ENCODE results near the gene CCDC27. TPM values are rescaled to one million over a fixed set of nuclear protein-coding genes. Genes with fewer than 3 reads are reported as not detected.
"Not testable (repeated sequence)": the region's sequence is repeated elsewhere in the genome, so short reads cannot be mapped to it uniquely, and the experiment has no call there.

Gene CCDC27
- total and polyA plus RNA-seq, 4 experiments from 2014 or later = not detected

DNA sequence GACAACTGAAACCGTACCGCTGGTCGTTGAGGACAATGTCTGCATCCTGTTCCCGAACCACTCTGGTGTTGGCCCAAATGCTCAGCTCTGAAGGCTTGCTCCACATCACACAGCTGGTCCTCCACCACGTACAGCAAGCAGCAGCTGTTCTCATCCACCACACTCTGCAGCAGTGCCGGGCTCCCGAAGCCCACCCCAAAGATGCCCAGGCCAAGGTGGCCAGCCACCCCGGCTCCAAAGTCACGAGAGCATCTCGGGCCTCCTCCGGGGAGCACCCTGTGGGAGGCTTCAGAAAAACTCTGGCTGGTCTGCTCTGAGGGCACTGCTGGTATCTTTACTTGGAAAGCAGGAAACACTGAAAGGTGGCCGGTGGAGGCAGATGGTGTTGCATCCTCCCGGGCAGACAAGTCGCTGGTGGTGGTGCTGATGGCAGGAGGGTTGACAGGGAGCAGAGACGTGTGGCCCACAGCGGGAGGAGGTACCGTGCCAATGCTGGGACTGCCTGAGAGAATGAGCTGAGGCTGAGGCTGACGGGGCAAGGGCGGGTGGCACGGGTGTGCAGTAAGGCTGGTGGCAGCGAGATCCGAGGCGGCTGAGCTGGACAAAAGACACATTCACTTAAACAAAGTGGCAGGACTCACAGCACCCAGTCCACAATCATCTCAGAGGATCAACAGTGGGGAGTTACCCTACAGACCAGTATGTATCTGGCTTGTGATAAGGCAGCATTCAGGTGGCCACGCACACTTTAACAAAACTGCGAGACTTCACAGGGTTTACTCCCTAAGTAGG, 6.5 kb upstream of the CCDC27 start:
- intact Hi-C loops (cut with micrococcal nuclease) = no loop called here
- Histone ChIP-seq H3K4me1 (ENCODE audit: insufficient read depth, low read length) (peaks cover 17% of the 10 kb centered on the region), H3K4me3 (ENCODE audit: low read length in 2 of 2) (no peak overlapping the region), H3K27ac (ENCODE audit: low read depth, low read length) (no peak overlapping the region), H3K36me3 (ENCODE audit: insufficient read depth, low read length) (peaks cover 6% of the 10 kb centered on the region), H3K27me3 (ENCODE audit: insufficient read depth, low read length) (no peaks in the 10 kb centered on the region), H3K9me3 (ENCODE audit: control insufficient read depth in 1 of 2, low read length in 2 of 2) (no peaks in the 10 kb centered on the region)
- peak overlapping the region; percentile 12 to 91 (median 84) for H3K27ac Mint-ChIP-seq
- H3K27me3 Mint-ChIP-seq = no peaks in the 10 kb centered on the region
- H3K4me1 Mint-ChIP-seq = peaks cover 21 to 41% (median 33%) of the 10 kb centered on the region in 4 donors
- ChIA-PET CTCF (ENCODE audit: partially characterized antibody) (no interaction called here), POLR2A (ENCODE audit: partially characterized antibody) (no interaction called here)
- H3K36me3 Mint-ChIP-seq = peaks cover 12 to 27% of the 10 kb centered on the region in 2 donors
- no peaks in the 10 kb centered on the region for H3K9me3 Mint-ChIP-seq
- DNase-seq = peak in 1 of 5 donors; percentile 5
- peak overlapping the region; percentile 76 to 86 (median 80) for H3K4me3 Mint-ChIP-seq

DNA sequence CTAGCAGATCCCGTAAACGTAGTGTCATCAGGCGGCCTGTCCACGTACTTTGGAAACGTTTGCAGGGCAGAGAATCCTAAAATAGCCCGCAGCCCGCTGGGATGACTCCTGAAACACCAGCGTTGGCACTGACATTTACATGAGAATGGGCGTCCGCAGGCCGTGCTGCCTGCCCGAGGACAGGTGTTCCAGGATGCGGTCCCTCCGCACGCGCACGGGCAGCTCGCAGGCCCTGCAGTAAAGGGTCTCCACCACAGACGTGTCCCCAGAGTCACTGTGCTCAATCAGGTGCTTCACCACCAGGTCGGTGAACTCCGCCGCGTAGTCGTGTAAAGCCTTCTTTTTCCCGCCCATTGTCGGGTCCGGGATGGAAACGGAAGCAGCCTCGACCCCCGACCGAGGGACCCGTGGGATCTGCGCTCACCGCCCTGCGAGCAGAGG, 5.8 kb upstream of the CCDC27 start:
- POLR2A ChIA-PET (ENCODE audit: partially characterized antibody) = interaction anchor here (0.6 kb wide), 1 partner anchor 29 kb away, joined by 3 read pairs; no protein-coding TSS in a partner anchor

DNA sequence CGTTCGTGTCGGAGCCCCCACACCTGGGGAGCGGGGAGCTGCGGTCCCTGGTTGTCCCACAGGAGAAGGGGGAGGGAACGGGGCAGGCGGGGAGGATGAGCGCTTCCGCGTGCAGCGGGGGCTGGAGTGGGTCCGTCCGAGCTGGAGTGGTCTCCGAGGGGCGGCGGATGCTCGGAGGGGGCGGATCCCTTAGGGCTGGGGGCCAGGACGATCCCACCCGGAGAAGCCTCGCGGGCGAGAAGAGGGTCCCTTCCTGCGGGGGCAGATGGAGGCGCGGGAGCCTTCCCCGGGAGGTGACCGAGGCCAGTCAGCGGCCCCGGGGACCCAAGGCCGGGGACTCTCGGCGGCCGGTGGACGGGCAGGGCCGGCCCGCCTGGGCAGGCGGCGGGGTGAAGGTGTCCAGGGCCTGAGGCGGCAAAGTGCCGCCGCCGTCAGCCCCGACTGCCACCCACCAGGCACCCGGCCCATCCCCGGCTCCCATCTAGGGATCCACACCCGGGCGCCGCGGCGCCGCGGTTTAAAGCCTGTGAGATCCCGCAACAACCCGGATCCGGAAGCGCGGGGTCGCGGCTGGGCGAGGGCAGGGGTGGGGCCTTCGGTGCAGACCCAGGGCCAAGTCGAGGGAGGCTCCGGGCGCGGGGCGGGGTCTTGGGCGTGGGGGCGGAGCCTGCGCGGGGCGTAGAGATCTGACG, 5.3 kb upstream of the CCDC27 start:
- peaks cover 6% of the 10 kb centered on the region for H3K36me3 ChIP-seq (ENCODE audit: insufficient read depth, low read length)
- DNase-seq = peak; percentile 81 to 89 (median 83)
- no peaks in the 10 kb centered on the region for H3K27me3 ChIP-seq (ENCODE audit: insufficient read depth, low read length)
- Mint-ChIP-seq H3K27ac (peak overlapping the region in 6 of 7 donors; percentile 52 to 87 (median 78)), H3K4me1 (peaks cover 21 to 41% (median 32%) of the 10 kb centered on the region in 4 donors), H3K9me3 (no peaks in the 10 kb centered on the region), H3K27me3 (no peaks in the 10 kb centered on the region), H3K4me3 (peak overlapping the region; percentile 78 to 86 (median 80)), H3K36me3 (peaks cover 4 to 18% of the 10 kb centered on the region in 2 donors)
- H3K4me3 ChIP-seq (ENCODE audit: low read length in 2 of 2) = peak overlapping the region in 1 of 2 donors; percentile 57
- peaks cover 17% of the 10 kb centered on the region for H3K4me1 ChIP-seq (ENCODE audit: insufficient read depth, low read length)
- CTCF ChIA-PET (ENCODE audit: partially characterized antibody) = no interaction called here
- H3K27ac ChIP-seq (ENCODE audit: low read depth, low read length) = peak overlapping the region; percentile 36
- POLR2A ChIA-PET (ENCODE audit: partially characterized antibody) = interaction anchor here (0.6 kb wide), 2 partner anchors 20 to 29 kb away, joined by 3 read pairs; no protein-coding TSS in a partner anchor
- no peaks in the 10 kb centered on the region for H3K9me3 ChIP-seq (ENCODE audit: control insufficient read depth in 1 of 2, low read length in 2 of 2)
- intact Hi-C loops (cut with micrococcal nuclease) = loop anchor here (1.0 kb wide), 2 partner anchors 25 to 49 kb away; partner anchors contain the start of genes LRRC47 and SMIM1

More for the DNA sequence above, 5.8 kb upstream of the CCDC27 start:
- Mint-ChIP-seq H3K27ac (peak overlapping the region; percentile 70 to 87 (median 84)), H3K27me3 (no peaks in the 10 kb centered on the region), H3K4me3 (peak overlapping the region; percentile 76 to 86 (median 80)), H3K4me1 (peaks cover 21 to 41% (median 33%) of the 10 kb centered on the region in 4 donors), H3K36me3 (peaks cover 9 to 24% of the 10 kb centered on the region in 2 donors), H3K9me3 (no peaks in the 10 kb centered on the region)
- Histone ChIP-seq H3K27me3 (ENCODE audit: insufficient read depth, low read length) (no peaks in the 10 kb centered on the region), H3K9me3 (ENCODE audit: control insufficient read depth in 1 of 2, low read length in 2 of 2) (no peaks in the 10 kb centered on the region), H3K27ac (ENCODE audit: low read depth, low read length) (peak overlapping the region; percentile 36), H3K4me1 (ENCODE audit: insufficient read depth, low read length) (peaks cover 17% of the 10 kb centered on the region), H3K36me3 (ENCODE audit: insufficient read depth, low read length) (peaks cover 6% of the 10 kb centered on the region), H3K4me3 (ENCODE audit: low read length in 2 of 2) (peak overlapping the region in 1 of 2 donors; percentile 57)
- intact Hi-C loops (cut with micrococcal nuclease) = no loop called here
- DNase-seq = peak in 1 of 5 donors; percentile 8
- CTCF ChIA-PET (ENCODE audit: partially characterized antibody) = no interaction called here

DNA sequence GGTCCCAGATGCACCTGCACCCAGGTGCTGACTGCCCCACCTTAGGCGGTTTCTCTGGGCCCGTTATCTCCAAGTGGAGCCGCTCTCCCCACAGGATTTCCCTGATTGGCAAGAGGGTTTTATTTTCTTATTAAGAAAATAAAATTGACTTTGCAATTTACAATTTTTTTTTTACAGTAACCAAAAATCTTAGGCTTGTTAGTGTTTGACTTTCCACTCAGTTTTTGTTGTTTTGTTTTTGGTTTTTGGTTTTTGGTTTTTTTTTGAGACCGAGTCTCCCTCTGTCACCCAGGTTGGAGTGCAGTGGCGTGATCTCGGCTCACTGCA, 4.8 kb upstream of the CCDC27 start:
- Histone ChIP-seq H3K27me3 (ENCODE audit: insufficient read depth, low read length) (no peaks in the 10 kb centered on the region), H3K4me1 (ENCODE audit: insufficient read depth, low read length) (peaks cover 17% of the 10 kb centered on the region), H3K4me3 (ENCODE audit: low read length in 2 of 2) (peak overlapping the region in 1 of 2 donors; percentile 57), H3K27ac (ENCODE audit: low read depth, low read length) (peak overlapping the region; percentile 36), H3K9me3 (ENCODE audit: control insufficient read depth in 1 of 2, low read length in 2 of 2) (no peaks in the 10 kb centered on the region), H3K36me3 (ENCODE audit: insufficient read depth, low read length) (peaks cover 3% of the 10 kb centered on the region)
- DNase-seq = no peak
- H3K9me3 Mint-ChIP-seq = no peaks in the 10 kb centered on the region
- H3K27ac Mint-ChIP-seq = peak overlapping the region in 5 of 7 donors; percentile 52 to 85 (median 62)
- peak overlapping the region; percentile 65 to 79 (median 74) for H3K4me3 Mint-ChIP-seq
- ChIA-PET CTCF (ENCODE audit: partially characterized antibody) (no interaction called here), POLR2A (ENCODE audit: partially characterized antibody) (interaction anchor here (0.6 kb wide), 1 partner anchor 19 kb away, joined by 3 read pairs; no protein-coding TSS in a partner anchor)
- H3K36me3 Mint-ChIP-seq = peaks cover 4 to 13% of the 10 kb centered on the region in 2 donors
- intact Hi-C loops (cut with micrococcal nuclease) = loop anchor here (1.0 kb wide), 2 partner anchors 25 to 49 kb away; partner anchors contain the start of genes LRRC47 and SMIM1
- no peaks in the 10 kb centered on the region for H3K27me3 Mint-ChIP-seq
- H3K4me1 Mint-ChIP-seq = peaks cover 21 to 41% (median 32%) of the 10 kb centered on the region in 4 donors

DNA sequence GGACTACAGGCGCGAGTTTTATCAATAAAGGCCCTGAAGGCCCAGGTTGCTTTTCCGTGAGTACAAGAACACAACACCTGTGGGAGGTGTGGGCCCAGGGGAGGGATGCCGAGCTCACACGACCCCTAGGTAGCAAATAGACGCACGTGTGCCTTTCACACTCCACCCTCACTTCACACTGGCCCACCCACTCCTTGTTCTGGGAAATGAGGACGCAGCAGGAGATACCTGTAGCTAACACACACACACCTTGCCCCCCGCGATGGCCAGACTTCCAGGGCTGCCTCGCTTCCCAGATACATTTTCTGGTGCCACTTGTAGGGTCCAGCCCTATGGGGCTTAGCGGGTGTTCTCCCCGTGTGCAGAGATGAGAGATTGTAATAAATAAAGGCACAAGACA, 4.3 kb upstream of the CCDC27 start:
- Mint-ChIP-seq H3K27me3 (no peaks in the 10 kb centered on the region), H3K4me3 (peak overlapping the region; percentile 48 to 77 (median 73)), H3K27ac (peak overlapping the region in 5 of 7 donors; percentile 12 to 85 (median 58)), H3K4me1 (peaks cover 21 to 41% (median 32%) of the 10 kb centered on the region in 4 donors), H3K9me3 (no peaks in the 10 kb centered on the region), H3K36me3 (peaks cover 4 to 10% of the 10 kb centered on the region in 2 donors)
- ChIA-PET POLR2A (ENCODE audit: partially characterized antibody) (interaction anchor here (0.6 kb wide), 1 partner anchor 19 kb away, joined by 3 read pairs; no protein-coding TSS in a partner anchor), CTCF (ENCODE audit: partially characterized antibody) (no interaction called here)
- Histone ChIP-seq H3K27me3 (ENCODE audit: insufficient read depth, low read length) (no peaks in the 10 kb centered on the region), H3K4me1 (ENCODE audit: insufficient read depth, low read length) (peaks cover 17% of the 10 kb centered on the region), H3K36me3 (ENCODE audit: insufficient read depth, low read length) (no peaks in the 10 kb centered on the region), H3K4me3 (ENCODE audit: low read length in 2 of 2) (peak overlapping the region in 1 of 2 donors; percentile 57), H3K9me3 (ENCODE audit: control insufficient read depth in 1 of 2, low read length in 2 of 2) (no peaks in the 10 kb centered on the region), H3K27ac (ENCODE audit: low read depth, low read length) (no peak overlapping the region)
- no peak for DNase-seq
- intact Hi-C loops (cut with micrococcal nuclease) = loop anchor here (1.0 kb wide), 2 partner anchors 24 to 48 kb away; partner anchors contain the start of genes LRRC47 and SMIM1

DNA sequence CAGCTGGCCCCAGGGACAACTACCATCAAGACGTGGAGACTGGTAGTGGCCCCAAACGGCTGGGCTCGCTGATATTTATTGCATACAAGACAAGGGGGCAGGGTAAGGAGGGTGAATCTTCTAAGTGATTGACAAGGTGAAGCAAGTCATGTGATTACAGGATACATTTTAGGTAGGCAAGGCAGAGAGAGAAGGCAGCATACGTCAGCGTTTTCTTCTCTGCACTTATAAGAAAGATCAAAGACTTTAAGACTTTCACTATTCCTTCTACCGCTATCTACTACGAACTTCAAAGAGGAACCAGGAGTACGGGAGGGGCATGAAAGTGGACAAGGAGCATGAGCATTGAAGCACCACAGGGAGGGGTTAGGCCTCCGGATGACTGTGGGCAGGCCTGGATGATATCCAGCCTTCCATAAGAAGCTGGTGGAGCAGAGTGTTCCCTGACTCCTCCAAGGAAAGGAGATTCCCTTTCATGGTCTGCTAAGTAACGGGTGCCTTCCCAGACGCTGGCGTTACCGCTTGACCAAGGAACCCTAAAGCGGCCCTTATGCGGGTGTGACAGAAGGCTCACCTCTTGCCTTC, 3.8 kb upstream of the CCDC27 start:
- CTCF ChIA-PET (ENCODE audit: partially characterized antibody) = interaction anchor here (1.0 kb wide), 1 partner anchor 9 kb away, joined by 3 read pairs; no protein-coding TSS in a partner anchor
- intact Hi-C loops (cut with micrococcal nuclease); DNase-seq: not testable (repeated sequence)

More for the DNA sequence above, 3.8 kb upstream of the CCDC27 start:
- peak overlapping the region in 7 of 8 donors; percentile 31 to 77 (median 72) for H3K4me3 Mint-ChIP-seq
- peaks cover 17% of the 10 kb centered on the region for H3K4me1 ChIP-seq (ENCODE audit: insufficient read depth, low read length)
- H3K27me3 Mint-ChIP-seq; H3K9me3 Mint-ChIP-seq; H3K36me3 ChIP-seq (ENCODE audit: insufficient read depth, low read length); H3K4me3 ChIP-seq (ENCODE audit: low read length in 2 of 2); H3K36me3 Mint-ChIP-seq; H3K27me3 ChIP-seq (ENCODE audit: insufficient read depth, low read length); H3K9me3 ChIP-seq (ENCODE audit: control insufficient read depth in 1 of 2, low read length in 2 of 2); H3K27ac ChIP-seq (ENCODE audit: low read depth, low read length); POLR2A ChIA-PET (ENCODE audit: partially characterized antibody): not testable (repeated sequence)
- peak overlapping the region in 3 of 7 donors; percentile 42 to 72 (median 58) for H3K27ac Mint-ChIP-seq
- peaks cover 18 to 37% (median 30%) of the 10 kb centered on the region in 4 donors for H3K4me1 Mint-ChIP-seq

All from CD4-positive, alpha-beta memory T cell (primary cell).